HG03354 (cell line): ENCODE measurements around the gene ATF7.
"Not testable (repeated sequence)": the region's sequence is repeated elsewhere in the genome, so short reads cannot be mapped to it uniquely, and the experiment has no call there.

Experiments
- ATAC-seq: cut with Tn5 transposase; IDR thresholded peaks from one replicate; pipeline ENCODE4 v1.9.1; 2021; ENCODE audit warnings: mild to moderate bottlenecking; ENCODE audit not compliant: unreplicated experiment, poor library complexity, severe bottlenecking

The ATF7 gene

DNA sequence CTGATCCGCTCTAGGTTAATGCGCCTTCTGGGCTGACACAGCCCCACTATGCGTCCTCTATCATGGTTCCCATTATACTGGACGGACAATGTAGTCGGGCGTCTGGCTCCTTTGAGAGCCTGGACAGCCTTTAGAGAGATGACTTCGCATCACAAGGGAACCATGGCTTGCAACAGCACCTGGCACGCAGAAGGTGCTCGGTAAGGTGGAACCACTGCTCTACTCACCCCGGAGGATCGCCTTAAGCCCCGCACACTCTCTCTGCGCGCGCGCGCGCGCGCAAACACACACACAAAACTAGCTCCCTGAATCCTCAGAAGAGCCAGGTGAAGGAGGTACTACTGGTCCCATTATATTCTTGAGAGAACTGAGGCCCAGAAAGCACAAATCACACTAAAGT is 134.0 kb downstream of the ATF7 start:
- ATAC-seq = no peak

GRCh38 chr12:53489242-53489864 is 136.8 kb downstream of the ATF7 start:
- no peak for ATAC-seq

- ATAC-seq = no peak
Measured at GRCh38 chr12:53486736-53487487, 139.3 kb downstream of the ATF7 start.

DNA sequence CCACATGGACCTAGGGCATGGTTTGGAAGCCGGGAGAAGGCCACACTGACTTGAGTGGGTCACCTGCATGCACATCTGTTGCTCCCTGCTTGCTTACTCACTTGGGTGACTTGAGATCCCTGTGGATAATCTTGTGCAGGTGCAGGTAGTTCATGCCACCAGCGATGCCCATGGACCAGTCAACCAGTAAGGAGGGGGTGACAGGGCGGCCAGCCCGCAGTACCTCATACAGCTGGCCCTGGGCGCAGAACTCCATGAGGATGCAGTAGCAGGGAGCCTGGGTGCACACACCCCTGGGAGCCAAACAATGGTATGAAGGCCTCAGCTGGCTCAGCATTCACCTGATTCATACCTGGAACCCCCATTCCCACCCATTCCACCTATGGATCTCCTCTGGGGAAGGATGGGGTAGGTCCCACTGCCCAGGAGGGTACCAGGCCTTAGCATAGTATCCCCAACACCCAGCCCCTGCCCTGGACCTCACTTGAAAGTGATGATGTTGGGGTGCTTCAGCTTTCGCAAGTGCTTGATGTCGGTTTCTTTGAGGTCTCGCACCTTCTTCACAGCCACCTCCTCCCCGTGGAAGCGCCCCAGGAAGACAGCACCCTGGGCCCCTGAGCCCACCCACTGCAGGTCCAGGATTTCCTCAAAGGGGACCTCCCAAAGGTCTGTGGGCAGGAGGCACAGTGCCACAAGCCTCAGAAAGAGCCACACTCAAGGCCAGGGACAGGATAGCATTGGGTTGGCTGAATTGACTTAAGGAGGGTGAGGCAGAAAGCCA is 140.0 kb downstream of the ATF7 start:
- no peak for ATAC-seq

DNA sequence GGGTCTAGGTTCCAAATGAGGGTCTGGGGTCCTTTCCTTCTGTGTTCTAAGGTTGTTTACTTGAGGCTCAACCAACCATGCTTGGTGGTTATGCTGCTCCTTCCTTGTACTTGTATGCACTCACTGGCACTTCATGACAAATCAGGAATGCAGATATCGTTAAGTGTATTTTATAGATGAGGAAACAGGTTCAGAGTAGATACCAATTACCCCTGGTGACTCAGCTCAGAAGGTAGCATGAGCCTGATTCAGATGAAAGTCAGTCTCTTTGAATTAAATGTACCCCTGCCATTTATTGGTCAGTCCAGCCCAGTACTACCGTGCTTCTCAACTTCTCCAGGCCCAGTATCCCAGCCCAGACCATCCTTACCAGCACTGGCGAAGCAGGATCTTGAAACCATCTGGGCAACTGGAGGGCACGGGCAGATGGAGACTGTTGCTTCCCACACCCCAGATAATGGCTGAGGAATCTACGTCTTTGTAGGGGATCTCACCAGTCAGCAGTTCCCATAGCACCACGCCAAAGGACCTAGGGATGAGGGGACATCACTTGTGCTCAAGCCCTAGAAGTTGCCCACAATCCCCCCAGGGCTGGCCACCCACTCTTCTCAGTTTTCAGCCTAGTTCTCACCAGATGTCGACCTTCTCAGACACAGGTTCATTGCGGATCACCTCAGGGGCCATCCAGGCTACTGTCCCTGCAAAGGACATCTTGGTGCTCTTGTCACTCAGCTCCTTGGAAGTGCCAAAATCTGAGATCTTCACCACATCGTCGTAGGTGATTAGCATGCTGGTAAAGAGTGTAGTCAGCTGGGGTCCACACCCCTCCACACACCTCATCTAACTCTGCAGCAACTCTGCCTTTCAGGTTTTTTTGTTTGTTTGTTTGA is 141.3 kb downstream of the ATF7 start:
- no peak for ATAC-seq

GRCh38 chr12:53483979-53484377 is 142.2 kb downstream of the ATF7 start:
- no peak for ATAC-seq

- no peak for ATAC-seq
Measured at GRCh38 chr12:53483225-53483978, 142.8 kb downstream of the ATF7 start.

GRCh38 chr12:53482626-53483168 is 143.5 kb downstream of the ATF7 start:
- no peak for ATAC-seq

- ATAC-seq = no peak
Measured at GRCh38 chr12:53481939-53482586, 144.1 kb downstream of the ATF7 start.

GRCh38 chr12:53481458-53481857 is 144.7 kb downstream of the ATF7 start:
- not testable (repeated sequence) for ATAC-seq

GRCh38 chr12:53480491-53481442 is 145.4 kb downstream of the ATF7 start:
- ATAC-seq = no peak

DNA sequence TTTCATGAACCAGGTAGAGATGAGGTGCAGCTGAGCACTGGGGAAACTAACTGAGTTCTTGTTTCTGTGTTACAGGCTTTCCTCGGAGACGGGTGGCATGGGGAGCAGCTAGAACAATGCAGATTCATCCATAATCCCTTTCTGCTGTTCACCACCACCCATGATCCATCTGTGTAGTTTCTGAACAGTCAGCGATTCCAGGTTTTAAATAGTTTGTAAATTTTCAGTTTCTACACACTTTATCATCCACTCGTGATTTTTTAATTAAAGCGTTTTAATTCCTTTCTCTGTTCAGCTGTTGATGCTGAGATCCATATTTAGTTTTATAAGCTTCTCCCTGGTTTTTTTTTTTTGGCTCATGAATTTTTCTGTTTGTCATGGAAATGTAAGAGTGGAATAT is 146.9 kb downstream of the ATF7 start:
- ATAC-seq = no peak

DNA sequence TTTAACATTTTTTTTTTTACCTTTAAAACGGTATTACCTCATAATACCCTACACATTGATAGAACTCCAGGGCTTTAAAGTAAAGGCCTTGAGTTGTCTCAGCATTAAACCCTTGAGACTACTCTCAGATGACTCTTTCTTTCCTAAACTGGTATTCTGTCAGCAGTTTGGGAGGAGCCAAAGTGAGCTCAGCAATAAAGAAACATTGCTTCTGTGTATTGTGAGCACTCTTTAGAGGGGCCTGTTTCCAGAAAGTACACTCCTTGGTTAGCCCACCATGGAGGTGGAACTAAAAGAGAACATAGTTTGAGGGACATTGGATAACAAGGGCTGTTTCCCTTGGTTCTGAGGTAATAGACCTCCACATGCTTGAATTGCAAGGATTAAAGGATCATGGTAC is 147.3 kb downstream of the ATF7 start:
- no peak for ATAC-seq

GRCh38 chr12:53476769-53477209 is 149.4 kb downstream of the ATF7 start:
- ATAC-seq = no peak

DNA sequence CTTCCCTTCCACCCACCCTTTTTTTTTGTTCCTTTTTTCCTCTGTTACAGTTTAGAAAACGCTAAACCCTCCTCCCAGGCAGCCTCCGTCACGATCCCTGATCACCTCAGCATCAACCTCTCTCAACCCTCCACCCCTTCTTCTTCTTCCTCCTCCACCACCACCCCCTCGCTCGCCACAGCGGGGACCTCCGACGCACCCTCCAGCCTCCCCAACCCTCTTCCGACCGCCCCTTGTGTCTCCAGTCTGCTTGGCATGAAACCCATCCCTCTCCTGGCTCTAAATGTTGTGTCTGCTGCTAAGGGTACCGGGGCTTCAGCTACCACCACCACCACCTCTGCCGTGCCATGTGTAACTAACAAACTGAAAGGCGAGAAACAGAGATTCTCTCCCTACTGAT is 151.4 kb downstream of the ATF7 start:
- ATAC-seq = no peak

- no peak for ATAC-seq
Measured at GRCh38 chr12:53474077-53474476, 152.1 kb downstream of the ATF7 start.

DNA sequence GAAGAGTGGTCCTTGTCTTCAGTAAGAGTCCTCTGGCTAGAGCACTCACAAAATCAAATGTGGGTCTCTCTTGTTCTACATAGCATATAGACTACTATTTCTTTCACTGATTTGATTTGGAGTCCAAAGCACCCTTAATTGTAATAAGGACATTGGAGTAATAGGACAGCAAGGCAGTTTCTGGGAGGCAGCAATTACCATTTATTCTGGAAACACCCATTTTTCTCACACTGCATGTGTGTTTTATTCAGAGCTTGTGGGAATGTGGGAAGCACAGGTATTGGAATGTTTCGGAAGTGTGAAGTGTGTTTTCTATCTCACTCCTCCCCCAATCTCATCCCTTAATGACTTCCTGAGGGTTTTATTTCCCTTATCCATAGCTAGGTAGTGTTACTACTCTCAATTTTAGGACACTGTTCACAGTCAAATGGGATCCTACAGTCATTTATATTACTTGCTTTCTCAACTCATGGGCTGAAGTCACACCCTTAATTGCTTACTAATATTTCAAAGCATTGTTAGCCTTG is 154.1 kb downstream of the ATF7 start:
- no peak for ATAC-seq
